ENCODE data around the gene SLC1A2.

The SLC1A2 gene

DNA sequence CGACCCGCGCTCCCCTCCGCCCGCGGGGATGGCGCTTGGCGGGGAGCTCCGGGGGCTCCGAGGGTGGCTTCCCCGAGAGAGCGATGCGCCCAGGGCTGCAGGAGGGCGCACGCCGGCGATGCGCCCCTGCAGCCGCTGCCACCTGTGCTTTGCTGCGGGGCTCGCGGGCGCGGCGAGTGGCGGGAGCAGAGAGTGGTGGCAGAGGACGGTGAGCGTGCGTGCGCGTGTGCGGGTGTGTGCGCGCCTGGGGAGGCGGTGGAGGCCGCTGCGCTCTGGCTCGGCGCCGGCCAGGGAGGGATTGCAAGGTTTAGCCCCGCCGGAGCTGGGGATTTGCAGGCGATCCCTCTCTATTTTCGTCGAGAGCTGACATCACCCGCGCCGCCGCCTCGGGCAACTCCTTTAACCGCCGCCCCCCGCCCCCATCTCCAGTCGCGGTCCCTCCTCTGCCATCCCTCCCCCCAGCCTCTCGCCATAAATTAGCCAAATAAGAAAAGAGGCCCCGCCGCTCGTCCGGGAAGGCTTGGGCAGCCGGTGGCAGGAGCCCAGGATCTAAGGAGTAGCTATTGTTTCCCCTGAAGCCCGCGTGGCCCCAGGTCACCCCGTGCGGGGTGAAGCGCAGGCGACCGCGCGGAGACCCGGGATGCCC, at the start of gene SLC1A2:
Gene SLC1A2, minus strand, starts transcription at position 375 of the 646 bp plus-strand sequence. CDS start 592 bp downstream, outside the sequence.
- DNase-seq: peak; percentile 83

DNA sequence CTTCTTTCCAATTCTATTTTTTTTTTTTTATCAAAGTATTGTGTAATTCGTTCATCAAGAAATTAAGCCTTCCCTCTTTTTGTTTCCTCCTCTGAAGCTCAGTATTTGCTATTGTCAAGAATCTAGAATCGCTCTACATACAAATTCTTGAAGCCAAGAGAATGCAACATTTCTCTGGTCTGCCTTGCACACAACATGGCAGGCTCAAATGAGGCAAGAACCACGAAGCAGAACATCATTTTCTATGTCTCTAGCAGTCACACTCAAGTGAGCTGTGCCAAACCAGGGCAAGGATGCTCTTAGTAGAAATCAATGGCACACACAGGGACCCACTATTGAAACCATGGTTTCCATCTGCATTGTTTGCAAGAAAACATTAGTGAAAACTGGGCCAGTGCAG, 46.7 kb upstream of the SLC1A2 start:
- DNase-seq: no peak

DNA sequence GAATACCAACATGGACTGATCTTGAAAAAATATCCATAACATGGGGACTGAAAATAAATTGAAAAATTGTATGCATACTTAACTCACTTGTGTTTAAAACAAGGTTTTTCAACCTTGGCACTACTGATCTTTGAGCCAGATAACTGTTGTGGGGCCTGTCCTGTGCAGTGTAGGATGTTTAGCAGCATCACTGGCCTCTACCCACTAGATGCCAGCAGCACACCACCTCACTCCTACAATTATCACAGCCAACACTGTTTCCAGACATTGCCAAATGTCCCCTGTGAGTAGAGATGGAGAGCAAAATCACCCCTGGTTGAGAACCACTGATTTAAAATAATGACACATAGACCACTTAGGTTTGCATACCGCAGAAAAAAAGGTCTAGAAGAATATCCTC, 45.0 kb upstream of the SLC1A2 start:
- no peak for DNase-seq

DNA sequence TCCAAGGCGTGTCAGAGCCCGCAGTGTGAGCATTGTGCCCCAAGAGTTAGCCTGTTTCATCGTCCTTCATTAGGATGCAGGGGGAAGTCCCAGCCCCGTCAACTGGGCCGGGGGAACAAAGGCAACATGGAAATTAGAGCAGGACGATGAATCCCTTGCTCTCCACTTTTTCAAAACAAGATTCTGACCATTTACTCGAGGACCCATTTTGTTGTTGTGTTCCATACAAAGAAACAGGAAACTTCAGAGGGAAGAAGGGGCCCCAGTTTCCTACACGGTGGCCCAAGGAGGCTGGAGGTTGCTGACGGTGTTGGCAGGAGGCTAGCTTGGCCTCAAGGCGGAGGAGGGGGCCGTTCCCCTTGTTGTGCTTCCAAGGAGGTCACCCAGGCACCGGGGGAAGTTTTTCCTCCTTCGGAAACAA, 44.0 kb upstream of the SLC1A2 start:
- DNase-seq: no peak

DNA sequence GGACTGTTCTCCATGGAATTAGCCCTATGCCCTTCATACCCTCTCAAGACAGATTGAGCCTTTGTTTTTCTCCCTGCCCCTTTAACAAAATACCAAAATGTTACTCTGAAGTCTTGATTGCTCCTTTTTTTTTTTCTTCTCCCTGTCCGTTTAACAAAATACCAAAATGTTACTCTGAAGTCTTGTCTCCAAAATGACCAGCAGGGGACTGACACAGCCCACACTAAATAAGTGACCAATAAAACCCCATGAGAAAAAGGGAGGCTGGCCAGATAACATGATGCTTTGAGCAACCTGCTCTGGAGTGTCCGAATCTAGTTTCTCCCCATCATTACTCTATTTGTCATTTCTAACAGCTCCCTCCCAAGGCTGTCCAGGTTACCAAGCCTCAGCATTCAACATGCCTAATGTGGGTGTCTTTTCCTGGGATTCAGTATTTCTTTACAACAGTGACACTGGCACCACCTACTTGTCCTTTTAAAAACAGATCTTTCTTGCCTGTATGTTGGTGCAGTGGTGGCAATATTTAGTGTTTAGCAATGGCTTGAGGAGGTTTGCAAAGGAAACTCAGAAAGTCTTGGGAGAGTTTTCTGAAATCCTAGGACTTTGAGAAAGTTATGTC, 42.7 kb upstream of the SLC1A2 start:
- no peak for DNase-seq

DNA sequence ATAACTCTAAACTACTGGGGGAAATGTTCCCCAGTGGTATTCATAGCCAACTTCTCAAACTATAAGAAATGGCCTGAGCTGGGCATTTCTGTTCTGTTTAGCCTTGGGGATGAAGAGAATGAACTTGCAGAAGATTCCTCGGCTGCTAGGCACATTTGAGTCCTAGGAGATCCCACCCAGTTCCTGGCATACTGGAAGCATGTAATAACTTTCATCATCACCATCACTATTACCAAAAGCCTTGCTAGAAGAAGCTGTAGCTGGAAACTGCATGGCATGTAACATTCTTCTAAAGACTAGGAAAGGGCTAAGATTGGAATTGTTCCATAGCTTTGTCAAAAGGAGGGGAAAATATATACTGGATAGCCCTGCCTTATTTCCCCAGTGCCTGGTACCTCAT, 40.1 kb upstream of the SLC1A2 start:
- DNase-seq: no peak

DNA sequence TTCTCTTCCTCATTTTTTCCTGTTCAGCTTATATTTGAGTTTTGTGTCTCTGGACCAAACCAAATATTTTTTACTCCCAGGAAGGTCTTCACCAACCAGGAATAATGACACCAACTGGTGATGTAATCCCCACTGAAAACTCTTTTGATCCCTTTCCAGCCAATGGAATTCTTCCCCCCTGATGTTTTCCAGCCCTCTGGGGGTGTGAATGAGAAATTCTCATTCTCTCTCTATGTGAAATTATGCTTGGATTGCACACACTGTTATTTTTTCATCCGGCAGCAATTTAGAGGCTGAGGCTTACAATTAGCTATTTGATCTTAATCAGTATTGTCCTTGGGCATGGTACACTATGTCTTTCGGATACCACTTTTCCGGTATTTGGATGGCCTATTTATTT, 39.5 kb upstream of the SLC1A2 start:
- no peak for DNase-seq

DNA sequence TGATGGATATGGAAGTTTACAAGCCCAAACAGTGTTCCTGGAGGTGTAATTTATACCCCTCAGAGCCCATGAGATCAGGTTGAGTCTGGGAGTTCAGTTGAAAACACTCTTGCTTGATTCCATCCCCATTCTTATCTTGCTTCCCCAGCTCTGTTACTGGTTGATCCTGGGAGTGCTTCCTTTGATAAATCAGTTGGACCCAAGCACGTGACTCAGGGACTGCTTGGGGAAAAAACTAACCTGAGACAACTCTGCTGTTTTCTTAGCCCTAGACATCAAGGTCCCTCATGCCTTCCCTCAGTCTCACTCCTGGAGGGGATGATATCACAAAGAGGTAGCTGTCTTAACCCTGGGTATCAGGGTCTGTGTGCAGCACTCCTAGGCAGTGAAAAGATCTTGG, 35.0 kb upstream of the SLC1A2 start:
- DNase-seq: no peak

DNA sequence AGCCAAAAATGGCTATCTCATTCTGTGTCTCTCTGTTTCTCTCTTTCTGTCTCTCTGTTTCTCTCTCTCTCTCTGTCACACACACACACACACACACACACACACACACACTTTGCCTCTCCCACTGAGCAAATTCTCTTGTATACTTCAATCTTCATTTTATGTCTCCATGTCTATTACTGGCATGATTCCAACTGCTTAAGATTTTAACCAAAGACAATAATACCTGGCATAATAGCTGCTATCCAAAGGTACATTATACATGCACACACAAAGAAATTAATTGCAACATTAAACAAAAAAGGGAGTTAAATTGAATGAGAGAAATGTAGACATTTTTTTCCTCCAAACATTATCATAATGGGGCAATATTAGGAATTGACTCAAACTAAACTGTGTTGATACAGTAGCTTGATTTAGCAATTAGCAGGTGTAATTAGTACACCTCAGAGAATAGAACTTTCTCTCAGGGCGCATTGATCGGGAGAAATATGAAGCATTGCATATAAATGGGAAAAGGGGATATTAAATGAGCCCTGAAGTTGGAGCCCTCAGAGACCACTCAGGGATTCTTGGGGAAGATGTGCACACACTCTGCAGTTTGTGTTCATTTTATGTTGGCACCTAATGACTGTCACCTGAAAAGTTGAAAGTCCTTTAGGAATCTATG, 17.4 kb upstream of the SLC1A2 start:
- DNase-seq: no peak

DNA sequence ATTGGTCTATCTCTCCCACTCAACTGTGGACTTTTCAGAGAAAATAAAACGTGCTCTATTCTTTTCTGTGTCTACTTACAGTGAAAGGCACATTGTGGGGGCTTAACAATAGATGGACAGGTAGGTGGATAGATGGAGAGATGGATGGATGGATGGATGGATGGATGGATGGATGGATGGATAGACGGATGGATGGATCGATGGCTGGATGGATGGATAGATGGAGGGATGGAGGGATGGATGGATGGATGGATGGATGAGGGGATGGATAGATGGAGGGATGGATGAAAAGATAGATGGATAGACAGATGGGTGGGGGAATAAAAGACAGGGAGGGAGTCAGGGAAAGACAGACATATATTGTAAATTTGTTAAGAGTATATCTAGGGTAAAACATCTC, 14.2 kb upstream of the SLC1A2 start:
- no peak for DNase-seq

DNA sequence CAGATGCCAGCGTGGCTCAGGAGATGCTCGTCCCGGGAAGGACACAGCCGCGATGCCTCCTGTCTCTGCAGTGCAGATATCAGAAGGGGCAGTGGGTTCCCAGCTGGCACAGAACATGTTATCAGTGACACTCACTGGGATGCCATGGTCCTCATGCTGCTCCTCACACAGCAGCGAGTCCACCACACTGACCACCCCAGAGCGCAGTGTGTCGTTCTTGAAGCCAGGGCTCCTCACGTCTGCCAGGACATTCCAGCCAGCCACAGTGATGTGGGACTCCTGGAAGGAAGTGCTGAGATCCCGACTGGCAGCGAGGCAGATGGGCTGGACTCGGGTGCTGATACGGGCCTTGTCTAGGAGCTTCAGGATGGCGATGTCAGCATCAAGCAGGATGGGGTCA, 13.1 kb upstream of the SLC1A2 start:
- no peak for DNase-seq

DNA sequence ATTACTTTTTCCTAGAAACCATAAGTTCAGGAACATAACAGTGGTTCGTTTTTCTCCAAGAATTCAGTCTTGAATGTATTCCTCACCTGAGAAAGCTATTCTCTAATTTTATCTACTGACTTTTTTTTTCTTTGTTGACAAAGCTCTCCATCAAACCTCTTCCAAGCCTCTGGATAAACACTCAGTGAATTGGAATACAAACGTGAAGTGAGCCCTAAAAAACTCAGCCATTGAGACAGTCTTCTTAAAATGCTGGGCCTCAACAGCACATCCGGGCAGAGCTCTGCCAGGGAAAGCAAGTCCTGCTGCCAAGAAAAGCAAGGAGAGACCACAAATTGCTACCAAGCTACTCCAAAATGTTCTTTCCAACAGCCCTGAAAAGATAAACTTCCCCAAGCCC, 7.7 kb upstream of the SLC1A2 start:
- DNase-seq: peak; percentile 62

DNA sequence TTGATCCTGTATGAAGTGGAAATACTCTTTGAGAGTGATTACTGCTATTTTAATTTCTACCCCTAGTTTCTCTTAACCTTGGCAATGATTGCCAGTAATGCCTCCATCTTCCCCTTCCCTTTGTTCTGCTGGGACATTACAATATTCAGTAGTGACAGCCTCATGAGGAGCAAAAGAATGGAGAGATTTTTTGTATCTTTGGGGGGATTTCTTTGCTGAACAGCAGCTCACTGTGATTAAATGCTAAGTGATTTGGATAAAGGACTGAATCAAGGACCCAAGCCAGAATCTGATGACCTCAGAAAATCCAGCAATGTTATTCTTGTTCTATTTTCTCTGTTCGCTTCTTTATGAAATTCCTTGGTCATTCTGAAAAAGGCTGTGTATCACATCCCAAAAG, 7.0 kb upstream of the SLC1A2 start:
- no peak for DNase-seq

DNA sequence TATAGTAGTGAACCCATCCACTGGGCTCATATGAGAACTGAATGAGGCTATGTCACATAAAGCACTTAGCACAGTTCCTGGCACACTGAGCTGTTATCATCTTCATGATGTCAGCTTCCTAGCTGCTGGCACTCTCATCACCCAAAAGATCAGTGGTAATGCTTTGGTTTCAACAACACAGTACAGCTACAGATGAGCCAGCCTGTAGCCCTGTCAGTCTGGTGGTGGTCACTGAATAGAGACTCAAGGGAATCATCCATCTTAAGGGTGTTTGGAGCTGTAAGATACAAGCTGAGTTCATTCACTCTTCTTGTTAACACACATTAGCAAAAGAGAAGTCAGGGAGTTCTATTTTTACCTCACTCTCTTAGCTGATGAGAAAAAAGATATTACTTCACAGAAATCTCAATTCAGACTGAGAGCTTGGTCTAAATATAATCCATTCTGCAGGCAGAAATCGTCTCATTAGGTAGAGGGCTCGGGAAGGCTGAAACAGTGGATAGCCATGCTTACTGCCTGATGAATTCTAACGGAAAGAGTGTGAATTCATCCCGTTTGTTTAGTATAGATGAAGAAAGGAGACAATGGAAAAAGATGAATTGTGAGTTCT, 6.3 kb upstream of the SLC1A2 start:
- DNase-seq: no peak

DNA sequence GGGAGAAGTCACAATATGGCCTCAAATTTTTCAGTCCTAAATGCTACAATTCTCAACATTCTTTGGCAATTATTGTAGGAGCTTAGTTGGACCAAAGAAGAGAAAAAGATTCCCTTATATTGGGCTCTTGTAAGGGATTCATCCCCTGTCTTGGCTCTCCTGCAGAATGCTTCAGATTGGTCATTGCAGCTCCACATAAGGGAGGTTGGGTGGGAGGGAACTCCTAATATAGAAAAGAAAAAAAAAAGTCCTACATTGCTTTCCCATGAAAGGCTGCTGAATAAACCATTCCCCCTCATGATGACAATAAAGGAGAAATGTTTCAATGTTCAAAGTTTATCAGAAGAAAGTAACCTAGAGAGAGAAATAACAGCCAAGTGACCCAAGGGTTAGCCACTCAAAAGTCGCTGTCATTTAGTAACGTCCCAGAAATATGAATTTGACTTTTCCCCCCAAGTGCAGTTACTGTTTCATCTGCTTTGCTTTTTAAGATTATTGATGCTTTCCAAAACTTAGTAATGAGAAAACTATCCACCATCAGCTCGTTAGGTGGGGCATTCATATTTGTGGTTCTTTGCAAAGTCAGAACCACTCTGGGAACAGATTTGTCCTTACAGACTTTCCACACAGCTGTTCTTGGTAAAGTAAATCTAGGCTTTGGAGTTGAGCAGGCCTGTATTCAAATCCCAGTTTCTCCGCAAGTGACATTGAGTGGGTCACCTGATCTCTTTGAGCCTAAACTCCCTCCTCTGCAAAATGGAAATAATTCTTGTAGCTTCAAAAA, 5.0 kb upstream of the SLC1A2 start:
- DNase-seq: no peak

DNA sequence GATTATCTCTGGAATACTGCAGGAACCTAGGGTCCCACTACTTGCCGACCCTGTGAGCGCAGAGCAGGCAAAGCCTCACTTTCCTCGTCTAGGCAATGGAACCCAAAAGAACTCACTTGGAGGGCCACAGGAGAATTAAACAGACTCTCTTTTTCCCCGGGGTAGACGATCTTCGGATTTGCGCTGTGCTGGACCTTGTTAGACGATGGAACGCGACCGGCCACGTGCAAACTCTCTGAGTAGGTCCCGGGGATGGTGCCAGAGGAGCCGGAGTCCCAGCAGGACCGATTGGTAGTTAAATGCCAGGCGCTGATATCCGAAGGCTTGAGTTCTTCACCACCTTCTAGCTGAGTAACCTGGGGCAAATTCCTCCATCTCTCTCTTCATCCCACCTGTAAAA, 1.0 kb upstream of the SLC1A2 start:
- no peak for DNase-seq

DNA sequence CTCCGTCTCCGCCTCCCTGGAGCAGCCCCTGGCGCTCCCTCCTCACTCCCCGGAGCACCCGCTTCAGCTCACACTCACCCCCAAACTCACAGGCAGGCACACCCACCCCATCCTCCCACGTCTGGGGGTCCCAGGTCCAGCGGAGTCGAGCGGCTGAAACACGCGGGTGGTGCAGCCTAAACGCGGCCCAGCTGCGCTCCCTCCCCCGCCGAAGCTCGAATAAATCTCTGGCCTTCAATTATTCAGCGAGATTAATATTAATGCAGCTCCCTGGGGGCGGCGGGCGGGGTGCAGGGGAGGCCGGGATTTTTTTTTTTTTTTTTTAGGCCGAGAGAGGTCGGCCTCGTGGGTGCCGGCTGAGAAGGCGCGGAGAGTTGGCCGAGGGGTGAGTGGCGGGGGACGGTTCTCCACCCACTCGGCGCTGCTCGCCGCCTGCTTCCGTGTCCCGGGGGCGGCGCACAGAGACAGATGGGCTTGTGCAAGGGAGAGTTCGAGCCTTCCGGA, 524 bp upstream of the SLC1A2 start:
- peak; percentile 78 for DNase-seq

DNA sequence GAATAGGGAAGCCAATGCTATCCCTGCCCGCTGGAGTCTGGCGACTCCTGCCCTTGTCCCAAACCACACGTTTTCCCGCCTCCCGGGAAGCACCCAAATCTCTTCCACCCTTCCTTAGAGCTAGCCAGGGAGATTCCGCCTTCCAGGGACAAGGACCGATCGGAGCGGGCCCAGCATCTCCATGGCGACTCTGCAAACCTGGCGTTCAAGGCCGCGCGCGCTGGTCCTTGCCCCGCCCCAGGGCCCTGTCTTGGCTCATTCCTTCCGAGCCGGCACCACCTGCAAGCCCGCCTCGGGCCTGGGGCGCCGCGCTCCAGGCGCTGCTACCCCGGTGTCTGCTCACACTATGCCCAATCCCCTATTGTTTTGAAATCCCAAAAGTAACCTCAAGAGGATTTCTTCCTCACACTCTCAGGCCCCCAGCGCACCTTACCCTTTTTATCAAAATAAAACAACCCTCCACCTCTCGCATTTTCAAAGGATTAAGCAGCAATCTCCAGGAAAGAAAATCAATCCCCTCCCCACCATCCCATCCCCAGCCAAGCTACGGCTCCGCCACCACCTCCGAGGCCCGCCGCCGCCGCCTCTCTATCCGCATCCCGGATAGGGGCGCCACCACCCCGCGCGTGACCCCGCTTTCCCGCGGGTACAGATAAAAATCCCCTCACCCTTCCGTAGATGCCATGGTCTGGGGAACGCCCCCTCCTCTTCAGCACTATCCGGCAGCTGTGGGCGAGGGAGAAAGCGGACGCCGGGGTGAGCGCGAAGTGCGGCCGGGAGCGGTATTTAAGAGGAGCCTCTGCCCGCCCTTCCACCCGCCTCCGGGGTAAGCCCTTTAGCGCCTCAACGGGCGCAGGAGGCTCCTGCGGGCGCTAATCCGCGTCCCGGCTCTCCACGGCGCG, 825 bp downstream of the SLC1A2 start:
- peak; percentile 79 for DNase-seq

DNA sequence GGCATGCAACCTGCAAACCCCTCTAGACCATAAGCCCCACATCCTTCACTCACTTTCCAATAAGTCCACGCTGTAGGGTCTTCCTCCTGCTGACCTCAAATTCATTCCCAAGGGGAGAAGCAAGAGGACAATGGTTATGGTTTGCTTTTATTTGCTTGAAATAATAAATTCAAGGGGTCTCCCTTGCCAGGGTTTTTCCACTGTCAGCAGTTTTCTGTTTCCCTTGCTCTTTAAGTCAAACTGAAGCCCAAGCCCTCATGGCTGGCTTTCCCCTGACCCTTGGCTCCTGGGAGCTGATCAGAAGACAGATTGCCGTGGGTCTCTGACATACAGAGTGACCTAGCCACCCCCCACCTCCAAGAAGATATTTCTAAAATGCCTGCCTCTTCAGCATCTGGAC, 3.9 kb downstream of the SLC1A2 start:
- no peak for DNase-seq

DNA sequence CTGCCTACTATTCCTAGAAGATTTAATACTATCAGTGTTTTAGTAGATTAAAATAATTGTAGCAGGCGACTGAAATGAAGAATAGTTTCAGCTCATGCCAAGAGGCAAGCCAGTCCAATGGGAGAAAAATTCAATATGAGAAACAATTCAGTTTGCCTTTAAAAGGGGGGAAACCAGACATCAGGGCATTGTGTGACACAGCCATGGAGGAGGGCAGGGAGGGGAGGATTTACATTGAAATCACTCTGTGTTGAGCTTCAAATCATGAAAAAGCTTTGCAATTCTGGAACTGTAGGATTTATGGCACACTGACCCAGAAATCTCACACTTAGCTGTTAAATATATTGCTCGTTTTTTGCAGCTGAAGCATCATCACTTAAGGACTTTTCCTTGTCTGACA, 4.6 kb downstream of the SLC1A2 start:
- no peak for DNase-seq

DNA sequence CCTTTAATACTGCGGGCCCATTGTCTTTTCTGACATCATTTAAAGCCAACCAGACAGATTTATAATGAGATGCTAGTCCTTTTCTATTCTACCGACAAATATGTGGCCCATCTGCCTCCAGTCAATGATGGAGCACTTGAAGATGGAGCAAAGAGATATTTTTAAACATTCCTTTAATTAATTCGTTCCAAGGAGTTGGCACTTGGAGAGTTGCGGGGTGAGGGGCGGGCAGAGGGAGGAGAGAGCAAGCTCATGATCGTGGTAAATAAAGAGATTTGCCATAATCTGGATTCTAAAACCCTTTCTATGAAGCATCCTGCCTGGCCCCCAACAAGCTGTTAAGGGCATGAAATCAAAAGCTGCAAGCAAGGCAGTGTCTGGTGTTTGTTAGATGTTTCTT, 5.0 kb downstream of the SLC1A2 start:
- no peak for DNase-seq

DNA sequence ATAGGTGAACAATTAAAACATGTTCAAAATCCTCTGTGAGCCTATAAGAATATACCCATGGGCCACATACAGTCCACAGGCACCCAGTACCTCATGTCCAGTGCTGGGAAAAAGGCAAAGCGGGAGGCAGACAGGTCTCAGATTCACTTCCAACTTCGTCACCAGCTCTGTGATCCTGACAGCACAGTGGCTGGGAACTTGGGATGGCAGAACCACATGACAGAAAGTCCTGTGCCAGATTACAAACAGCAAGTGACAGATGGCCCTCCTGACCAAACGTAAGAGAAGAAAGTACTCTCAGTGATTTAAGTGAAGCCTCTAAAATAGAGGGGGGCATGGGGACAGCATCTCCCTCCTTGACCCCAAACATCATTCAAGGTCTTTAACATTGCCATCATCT, 5.8 kb downstream of the SLC1A2 start:
- DNase-seq: no peak

Data from eye (tissue), 1 donor.